ENCODE measurements around the gene TTC8. TPM values are rescaled to one million over a fixed set of nuclear protein-coding genes. Genes with fewer than 3 reads are reported as not detected.
A peak's percentile ranks its signal among the peaks of the same experiment; 100 is the strongest.

Gene TTC8
- total RNA-seq, 1 experiment from 2014 or later = 9.2 TPM

DNA sequence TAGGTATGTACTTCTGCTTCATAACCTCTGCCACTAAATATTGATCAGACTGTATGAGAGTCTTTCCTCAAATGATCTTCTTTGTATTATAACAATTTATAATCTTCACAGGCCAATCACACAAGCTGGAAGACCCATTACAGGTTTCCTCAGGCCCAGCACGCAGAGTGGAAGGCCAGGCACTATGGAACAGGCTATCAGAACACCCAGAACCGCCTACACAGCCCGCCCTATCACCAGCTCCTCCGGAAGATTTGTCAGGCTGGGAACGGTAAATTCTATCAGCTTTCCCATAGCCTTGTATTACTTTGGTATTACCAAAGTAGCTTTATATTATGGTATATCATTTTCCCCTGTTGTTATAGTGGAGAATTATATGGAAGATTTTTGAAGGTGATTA lies 16.5 kb downstream of the TTC8 start:
- Histone ChIP-seq H3K79me2 (ENCODE audit: insufficient read depth, low read length) (no peaks in the 10 kb centered on the region), H2BK20ac (ENCODE audit: low read depth, low read length, poor library complexity, severe bottlenecking) (no peak overlapping the region), H4K91ac (ENCODE audit: insufficient read length, low read depth, low read length) (no peak overlapping the region), H3K27me3 (ENCODE audit: insufficient read depth, low read length) (no peaks in the 10 kb centered on the region), H3K23ac (ENCODE audit: insufficient read length, low read depth, low read length) (no peak overlapping the region), H3K14ac (ENCODE audit: insufficient read depth, low read length) (no peak overlapping the region), H3K79me1 (ENCODE audit: insufficient read depth, low read depth, low read length, poor library complexity, severe bottlenecking) (no peaks in the 10 kb centered on the region), H3K9me3 (ENCODE audit: control insufficient read depth, low read depth, low read length) (no peaks in the 10 kb centered on the region), H3K4me1 (ENCODE audit: insufficient read depth, low read length) (no peaks in the 10 kb centered on the region), H4K8ac (replicated peaks; ENCODE audit: insufficient read length, low read depth, low read length) (no peak overlapping the region), H2AFZ (ENCODE audit: low read length) (no peak overlapping the region), H3K4me2 (ENCODE audit: insufficient read depth, insufficient read length, low read length) (no peak overlapping the region), H3K9ac (ENCODE audit: extremely low read depth, insufficient read length, low read length) (no peak overlapping the region), H3T11ph (ENCODE audit: low read length) (no peak overlapping the region), H2BK12ac (ENCODE audit: insufficient read length, low read depth, low read length) (no peak overlapping the region), H3K56ac (ENCODE audit: insufficient read length, low read depth, low read length) (no peak overlapping the region), H3K23me2 (ENCODE audit: insufficient read length, low read depth, low read length, poor library complexity, severe bottlenecking) (no peaks in the 10 kb centered on the region), H2BK120ac (ENCODE audit: low read depth, low read length, poor library complexity, severe bottlenecking) (no peak overlapping the region), H4K5ac (ENCODE audit: insufficient read length, low read depth, low read length) (no peak overlapping the region), H3K4ac (ENCODE audit: low read depth, low read length) (no peak overlapping the region), H4K20me1 (ENCODE audit: control insufficient read depth, insufficient read depth, insufficient read length) (no peaks in the 10 kb centered on the region), H3K27ac (ENCODE audit: insufficient read length, low read depth, low read length) (no peak overlapping the region), H2AK5ac (ENCODE audit: insufficient read length, low read length) (no peak overlapping the region), H2BK5ac (ENCODE audit: insufficient read length, low read length) (no peak overlapping the region), H3K18ac (ENCODE audit: insufficient read length, low read depth, low read length) (no peak overlapping the region), H2BK15ac (ENCODE audit: low read depth, low read length) (no peak overlapping the region)
- peak overlapping the region in 1 of 3 experiments; percentile 58; a peak in 2 of 7 replicates for H3K27ac Mint-ChIP-seq
- no peak for DNase-seq
- TF ChIP-seq, protein P1, sequence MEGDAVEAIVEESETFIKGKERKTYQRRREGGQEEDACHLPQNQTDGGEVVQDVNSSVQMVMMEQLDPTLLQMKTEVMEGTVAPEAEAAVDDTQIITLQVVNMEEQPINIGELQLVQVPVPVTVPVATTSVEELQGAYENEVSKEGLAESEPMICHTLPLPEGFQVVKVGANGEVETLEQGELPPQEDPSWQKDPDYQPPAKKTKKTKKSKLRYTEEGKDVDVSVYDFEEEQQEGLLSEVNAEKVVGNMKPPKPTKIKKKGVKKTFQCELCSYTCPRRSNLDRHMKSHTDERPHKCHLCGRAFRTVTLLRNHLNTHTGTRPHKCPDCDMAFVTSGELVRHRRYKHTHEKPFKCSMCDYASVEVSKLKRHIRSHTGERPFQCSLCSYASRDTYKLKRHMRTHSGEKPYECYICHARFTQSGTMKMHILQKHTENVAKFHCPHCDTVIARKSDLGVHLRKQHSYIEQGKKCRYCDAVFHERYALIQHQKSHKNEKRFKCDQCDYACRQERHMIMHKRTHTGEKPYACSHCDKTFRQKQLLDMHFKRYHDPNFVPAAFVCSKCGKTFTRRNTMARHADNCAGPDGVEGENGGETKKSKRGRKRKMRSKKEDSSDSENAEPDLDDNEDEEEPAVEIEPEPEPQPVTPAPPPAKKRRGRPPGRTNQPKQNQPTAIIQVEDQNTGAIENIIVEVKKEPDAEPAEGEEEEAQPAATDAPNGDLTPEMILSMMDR (conservative IDR thresholded peaks at IDR 0.05) = no peak
- H3K9me3 Mint-ChIP-seq = no peaks in the 10 kb centered on the region
- no peaks in the 10 kb centered on the region for H3K27me3 Mint-ChIP-seq (ENCODE audit: low read depth)
- H3K36me3 Mint-ChIP-seq (ENCODE audit: insufficient read depth in 1 of 3, low read depth in 3 of 3) = no peaks in the 10 kb centered on the region; a peak in 2 of 7 replicates
- H3K4me3 Mint-ChIP-seq = no peak overlapping the region
- H3K4me1 Mint-ChIP-seq = peaks cover 3 to 10% of the 10 kb centered on the region in 2 experiments; a peak in 2 of 4 replicates
- WGBS (ENCODE audit: extremely low coverage, insufficient read length, low lambda C conversion rate) = no CpG with 5 or more reads among the region's 5 CpGs

All from H9 (cell line).